Stimulated activated CD8-positive, alpha-beta memory T cell treated with anti-CD3 and anti-CD28 coated beads, Interleukin-12 subunit alpha, Interleukin-12 subunit beta, amount 100 ng/mL, for 4 hours (primary cell): ENCODE data around the gene RHNO1.

ENCODE experiments used
- DNase-seq: peaks from one replicate; pipeline ENCODE4 v3.0.0-alpha.2; 2020; ENCODE audit warnings: low read depth

The RHNO1 gene

DNA sequence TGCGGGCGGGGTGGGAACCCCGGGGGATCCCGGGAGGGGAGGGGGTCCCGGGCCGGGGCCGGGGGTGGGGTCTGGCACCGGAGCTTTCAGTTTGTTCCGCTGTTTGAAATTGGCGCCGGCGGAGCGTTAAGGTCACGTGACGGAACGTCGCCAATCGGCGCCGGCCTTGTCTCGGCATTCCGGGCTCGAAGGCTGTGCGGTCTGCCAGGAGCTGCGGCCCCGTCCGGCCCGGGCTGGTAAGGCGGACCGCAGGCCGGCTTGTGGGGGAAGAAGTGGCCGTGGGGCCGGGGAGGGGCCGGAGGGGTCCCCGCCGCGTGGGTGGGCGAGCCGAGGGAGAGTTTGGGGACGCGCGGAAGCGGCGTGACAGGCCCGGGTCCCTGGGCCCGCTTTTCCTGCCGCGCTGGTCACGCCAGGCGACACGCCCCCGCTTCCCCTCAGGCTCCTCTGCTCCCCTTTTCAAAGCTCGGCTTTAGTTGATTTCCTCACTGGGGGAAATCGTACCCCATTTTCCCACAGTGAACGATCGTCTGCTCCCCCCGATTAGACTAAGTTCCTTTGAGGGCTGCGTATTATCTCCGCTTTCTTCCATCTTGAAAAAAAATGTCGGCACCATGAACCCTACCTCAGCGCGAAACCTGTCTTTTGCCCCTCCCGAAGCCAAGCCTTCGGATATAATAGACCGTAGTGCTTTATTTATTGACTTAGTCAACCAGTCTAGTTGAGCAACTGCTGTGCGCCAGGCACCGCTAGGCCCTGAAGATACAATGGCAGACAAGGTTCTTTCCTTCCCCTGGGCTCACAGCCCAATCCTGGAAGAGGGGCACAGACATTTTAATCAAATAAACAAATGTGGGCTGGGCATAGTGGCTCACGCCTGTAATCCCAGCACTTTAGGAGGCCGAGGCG is at the start of gene RHNO1, which contains the start of gene FOXM1:
RHNO1 (plus strand) TSS at position 177 of the 906 bp plus-strand sequence. CDS start 8,144 bp downstream, outside the sequence.
FOXM1 (minus strand) TSS at position 128 of the 906 bp plus-strand sequence. CDS start 2,696 bp downstream, outside the sequence.
- DNase-seq, result peak; percentile 79

- no peak for DNase-seq
Measured at GRCh38 chr12:2829275-2829674, 47.7 kb upstream of the RHNO1 start.

- DNase-seq, result no peak
Measured at GRCh38 chr12:2832550-2833127, 44.4 kb upstream of the RHNO1 start.

GRCh38 chr12:2833327-2833726 is 43.7 kb upstream of the RHNO1 start:
- no peak for DNase-seq

DNA sequence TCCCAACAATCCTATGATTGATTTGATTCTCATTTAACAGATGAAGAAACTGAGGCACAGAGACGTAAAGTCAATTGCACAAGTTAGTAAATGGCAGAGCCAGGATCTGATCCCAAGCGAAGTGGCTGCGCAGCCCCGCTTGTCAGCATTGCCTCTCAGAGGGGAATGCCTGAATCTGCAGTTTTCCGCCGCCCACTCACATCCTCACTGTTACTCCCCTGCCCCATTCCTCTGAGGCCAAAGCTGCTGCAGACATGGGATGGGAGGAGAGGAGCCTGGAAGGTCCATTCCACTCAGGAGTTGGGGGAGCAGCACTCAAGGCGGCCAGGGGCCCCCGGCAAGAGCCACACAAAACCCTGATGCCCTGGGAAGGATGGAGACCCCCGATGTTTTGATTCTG is 43.2 kb upstream of the RHNO1 start:
- no peak for DNase-seq

- DNase-seq, result no peak
Measured at GRCh38 chr12:2834581-2835491, 42.2 kb upstream of the RHNO1 start, which contains the start of gene NRIP2. Gene NRIP2, minus strand, starts transcription at chr12:2835035. Its CDS starts 52 bp downstream, at chr12:2834983.

GRCh38 chr12:2835691-2836403 is 41.2 kb upstream of the RHNO1 start:
- DNase-seq, result no peak

GRCh38 chr12:2836574-2836973 is 40.4 kb upstream of the RHNO1 start:
- DNase-seq, result no peak

DNA sequence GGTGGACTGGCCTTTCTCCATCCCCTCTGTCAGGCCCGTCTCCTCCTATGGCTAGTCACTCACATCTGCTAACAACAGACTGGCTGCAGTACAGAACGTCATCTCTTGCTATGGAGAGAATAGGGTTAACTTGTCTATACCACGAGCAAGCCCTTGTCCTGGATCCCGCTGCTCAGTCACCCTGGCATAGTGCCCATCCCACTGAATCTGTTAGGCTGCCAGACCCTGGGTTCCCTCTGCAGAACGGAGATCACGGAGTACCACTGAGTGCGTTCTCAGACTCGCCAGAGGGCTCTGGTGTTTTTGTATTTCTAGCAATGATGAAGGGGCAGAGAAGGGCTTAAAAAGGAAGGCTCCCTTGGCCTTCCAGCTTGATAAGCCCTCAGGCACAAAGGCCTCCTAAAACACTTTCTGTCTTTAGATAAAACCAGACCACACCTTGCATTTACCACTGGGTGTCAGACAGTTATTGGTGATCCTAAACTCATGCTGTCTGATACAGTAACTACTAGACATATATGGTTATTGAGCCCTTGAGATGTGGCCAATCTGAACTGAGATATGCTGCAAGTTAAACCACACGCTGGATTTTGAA is 35.9 kb upstream of the RHNO1 start:
- no peak for DNase-seq

DNA sequence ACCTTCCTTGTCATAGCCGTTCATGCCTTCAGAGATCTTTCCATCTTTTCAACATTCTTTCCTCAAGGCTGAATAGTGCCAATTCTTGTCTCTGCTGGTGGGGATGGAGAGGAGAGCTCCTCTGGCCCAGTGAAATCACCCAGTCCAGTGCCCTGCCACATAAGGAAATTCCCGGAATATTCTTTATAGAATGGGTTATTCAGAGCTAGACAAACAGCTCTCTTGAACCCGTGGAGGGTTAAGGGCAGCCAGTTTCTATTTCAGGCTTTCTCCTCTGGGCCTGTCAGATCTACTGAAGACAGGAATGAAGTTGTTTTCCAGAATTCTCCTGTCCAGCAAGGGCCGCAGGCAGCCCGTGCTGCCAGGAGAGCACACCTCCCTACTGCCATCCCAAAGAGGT is 34.1 kb upstream of the RHNO1 start:
- DNase-seq, result no peak

GRCh38 chr12:2844786-2845185 is 32.2 kb upstream of the RHNO1 start:
- no peak for DNase-seq

- no peak for DNase-seq
Measured at GRCh38 chr12:2845280-2845679, 31.7 kb upstream of the RHNO1 start.

GRCh38 chr12:2851931-2852330 is 25.1 kb upstream of the RHNO1 start:
- no peak for DNase-seq

DNA sequence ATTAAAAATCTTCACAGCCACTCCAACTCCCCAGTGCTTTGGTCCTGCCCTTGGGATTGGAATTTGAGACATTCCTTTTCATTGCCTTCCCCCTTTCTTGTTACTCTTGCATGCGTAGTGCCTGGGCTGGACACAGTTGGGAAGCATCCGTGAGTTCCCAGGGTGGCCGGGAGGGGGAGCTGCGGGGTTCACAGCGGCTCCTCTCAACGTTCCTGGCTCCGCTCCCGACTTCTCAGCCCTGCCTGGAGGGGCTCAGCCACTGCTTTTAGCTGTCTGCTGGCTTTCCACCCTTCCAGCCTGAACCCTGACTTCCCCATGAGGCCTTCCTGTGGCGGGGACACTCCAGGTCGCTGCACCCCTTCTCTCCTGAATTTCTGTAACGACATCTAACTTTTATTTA is 23.4 kb upstream of the RHNO1 start:
- no peak for DNase-seq

GRCh38 chr12:2854669-2855453 is 22.2 kb upstream of the RHNO1 start:
- no peak for DNase-seq

- DNase-seq, result no peak
Measured at GRCh38 chr12:2855546-2855945, 21.5 kb upstream of the RHNO1 start.

GRCh38 chr12:2856051-2856450 is 21.0 kb upstream of the RHNO1 start:
- no peak for DNase-seq

DNA sequence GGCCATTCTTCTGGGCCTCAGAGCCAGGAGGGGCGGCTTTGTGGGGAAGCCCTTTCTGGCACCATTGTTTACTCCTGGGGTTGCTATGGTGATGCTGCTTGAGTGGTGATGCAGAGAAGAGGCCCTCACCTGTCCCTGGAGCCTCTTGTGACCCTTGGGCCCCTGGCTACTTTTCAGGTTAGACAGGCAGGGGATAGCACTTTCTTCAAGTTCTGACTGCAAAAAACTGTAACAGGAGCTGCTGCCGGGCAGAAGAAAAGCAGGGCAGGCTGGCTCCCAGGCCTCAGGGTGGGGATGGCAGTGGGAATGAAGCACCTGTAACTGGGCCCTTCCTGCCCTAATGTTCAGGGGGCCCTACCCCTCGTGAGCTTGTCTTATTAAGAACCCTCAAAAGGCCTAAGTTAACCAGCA is 20.0 kb upstream of the RHNO1 start, which contains the start of gene TEX52:
TEX52 (minus strand) TSS at position 19 of the 411 bp plus-strand sequence; CDS start at position 6, 13 bp downstream.
- DNase-seq, result no peak

DNA sequence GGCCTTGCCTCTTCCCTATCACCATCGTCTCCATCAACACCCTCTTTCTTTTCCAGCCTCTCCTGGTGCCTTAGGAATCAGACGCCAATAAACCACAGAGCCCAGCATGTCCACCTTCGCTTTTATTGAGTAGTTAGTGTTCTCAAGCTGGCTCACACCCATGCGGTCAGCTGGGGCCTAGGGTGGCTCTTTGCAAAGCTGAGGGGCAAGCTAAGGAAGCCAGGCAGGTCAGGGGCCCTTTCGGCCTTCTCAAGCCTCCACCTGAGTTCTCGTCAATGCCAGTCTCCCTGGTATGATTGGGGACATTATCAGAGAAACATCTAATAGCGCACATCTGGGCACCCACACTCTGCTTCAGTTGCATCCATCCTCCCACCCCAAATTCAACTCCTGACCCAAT is 19.4 kb upstream of the RHNO1 start:
- no peak for DNase-seq

DNA sequence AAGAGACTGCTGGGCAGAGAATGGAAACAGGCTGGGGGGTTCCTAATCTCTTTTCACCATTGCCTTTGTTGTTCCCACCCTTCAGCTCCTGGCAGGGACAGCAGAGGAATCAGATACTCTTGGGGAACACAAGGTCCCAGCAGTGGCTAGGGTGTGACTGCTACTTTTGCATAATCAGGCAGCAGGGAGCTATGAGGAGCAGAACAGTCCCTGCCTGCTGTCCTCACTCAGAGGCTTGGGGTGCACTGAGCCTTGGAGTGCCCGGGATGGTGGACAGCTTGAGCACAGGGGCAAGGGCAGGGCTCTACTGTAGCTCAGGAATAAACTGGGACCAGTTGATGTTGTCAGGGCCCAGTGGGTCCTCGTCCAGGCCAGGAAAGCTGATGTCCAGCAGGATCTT is 18.7 kb upstream of the RHNO1 start:
- DNase-seq, result no peak
